ENCODE measurements around the gene AVP. TPM values are rescaled to one million over a fixed set of nuclear protein-coding genes. Genes with fewer than 3 reads are reported as not detected.

Gene AVP
- total RNA-seq, 1 experiment from 2014 or later: not detected

DNA sequence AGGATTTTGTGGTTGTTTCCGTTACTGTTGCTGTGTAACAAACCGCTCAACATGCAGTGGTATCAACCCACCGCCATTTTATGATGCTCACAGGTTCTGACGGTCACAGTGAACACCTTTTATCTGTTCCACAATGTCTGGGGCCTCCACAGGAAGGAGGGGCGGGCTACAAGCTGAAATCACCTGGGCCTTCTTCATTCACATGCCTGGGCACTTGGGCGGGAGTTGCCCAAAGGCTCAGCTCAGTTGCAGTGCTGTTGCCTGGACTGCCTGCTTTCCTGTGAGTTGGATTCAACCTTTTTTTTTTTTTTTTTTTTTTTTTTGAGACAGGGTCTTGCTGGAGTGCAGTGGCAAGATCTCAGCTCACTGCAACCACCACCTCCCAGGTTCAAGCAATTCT is 16.7 kb upstream of the AVP start:
- POLR2A ChIA-PET: interaction anchor here (0.7 kb wide), 1 partner anchor 365 kb away, joined by 9 read pairs; no protein-coding TSS in a partner anchor

DNA sequence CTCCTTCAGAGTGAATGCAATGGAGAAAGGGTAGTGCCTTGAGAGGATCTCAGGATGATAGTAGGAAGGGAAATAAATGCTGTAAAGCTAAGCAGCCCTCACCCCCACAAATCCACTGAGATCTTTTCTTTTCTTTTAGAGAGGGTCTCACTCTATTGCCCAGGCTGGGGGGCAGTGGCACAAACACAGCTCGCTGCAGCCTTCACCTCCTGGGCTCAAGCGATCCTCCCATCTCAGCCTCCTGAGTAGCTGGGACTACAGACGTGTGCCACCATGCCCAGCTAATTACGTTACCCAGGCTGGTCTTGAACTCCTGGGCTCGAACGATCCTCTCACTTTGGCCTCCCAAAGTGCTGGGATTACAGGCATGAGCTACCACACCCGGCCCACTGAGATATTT is 16.0 kb upstream of the AVP start:
- no peaks in the 10 kb centered on the region for H3K9me3 ChIP-seq (ENCODE audit: control insufficient read depth, insufficient read depth, low read depth, low read length)
- intact Hi-C loops (cut with micrococcal nuclease; ENCODE audit: unreplicated experiment): no loop called here
- CTCF ChIA-PET: no interaction called here
- in situ Hi-C loops (cut with HindIII; ENCODE audit: low pct_unique_long_range_greater_than_20kb, low sequenced_read_pairs): no loop called here
- no peak overlapping the region for H3K27ac ChIP-seq (ENCODE audit: low read length)
- no peaks in the 10 kb centered on the region for H3K27me3 ChIP-seq (ENCODE audit: control insufficient read depth, insufficient read depth, low read length)
- BruUV-seq (replicated peaks): no TSS peak
- TF ChIP-seq, protein P1, sequence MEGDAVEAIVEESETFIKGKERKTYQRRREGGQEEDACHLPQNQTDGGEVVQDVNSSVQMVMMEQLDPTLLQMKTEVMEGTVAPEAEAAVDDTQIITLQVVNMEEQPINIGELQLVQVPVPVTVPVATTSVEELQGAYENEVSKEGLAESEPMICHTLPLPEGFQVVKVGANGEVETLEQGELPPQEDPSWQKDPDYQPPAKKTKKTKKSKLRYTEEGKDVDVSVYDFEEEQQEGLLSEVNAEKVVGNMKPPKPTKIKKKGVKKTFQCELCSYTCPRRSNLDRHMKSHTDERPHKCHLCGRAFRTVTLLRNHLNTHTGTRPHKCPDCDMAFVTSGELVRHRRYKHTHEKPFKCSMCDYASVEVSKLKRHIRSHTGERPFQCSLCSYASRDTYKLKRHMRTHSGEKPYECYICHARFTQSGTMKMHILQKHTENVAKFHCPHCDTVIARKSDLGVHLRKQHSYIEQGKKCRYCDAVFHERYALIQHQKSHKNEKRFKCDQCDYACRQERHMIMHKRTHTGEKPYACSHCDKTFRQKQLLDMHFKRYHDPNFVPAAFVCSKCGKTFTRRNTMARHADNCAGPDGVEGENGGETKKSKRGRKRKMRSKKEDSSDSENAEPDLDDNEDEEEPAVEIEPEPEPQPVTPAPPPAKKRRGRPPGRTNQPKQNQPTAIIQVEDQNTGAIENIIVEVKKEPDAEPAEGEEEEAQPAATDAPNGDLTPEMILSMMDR (IDR thresholded peaks at IDR 0.05): no peak
- TF ChIP-seq TCF7L2 (IDR thresholded peaks at IDR 0.05; ENCODE audit: low read depth, low read length) (no peak), SIN3A (IDR thresholded peaks at IDR 0.05; ENCODE audit: borderline replicate concordance, insufficient read depth, low read depth, low read length) (no peak), POLR2AphosphoS5 (IDR thresholded peaks at IDR 0.05; ENCODE audit: low read depth, low read length) (no peak)
- TF ChIP-seq, protein P2, sequence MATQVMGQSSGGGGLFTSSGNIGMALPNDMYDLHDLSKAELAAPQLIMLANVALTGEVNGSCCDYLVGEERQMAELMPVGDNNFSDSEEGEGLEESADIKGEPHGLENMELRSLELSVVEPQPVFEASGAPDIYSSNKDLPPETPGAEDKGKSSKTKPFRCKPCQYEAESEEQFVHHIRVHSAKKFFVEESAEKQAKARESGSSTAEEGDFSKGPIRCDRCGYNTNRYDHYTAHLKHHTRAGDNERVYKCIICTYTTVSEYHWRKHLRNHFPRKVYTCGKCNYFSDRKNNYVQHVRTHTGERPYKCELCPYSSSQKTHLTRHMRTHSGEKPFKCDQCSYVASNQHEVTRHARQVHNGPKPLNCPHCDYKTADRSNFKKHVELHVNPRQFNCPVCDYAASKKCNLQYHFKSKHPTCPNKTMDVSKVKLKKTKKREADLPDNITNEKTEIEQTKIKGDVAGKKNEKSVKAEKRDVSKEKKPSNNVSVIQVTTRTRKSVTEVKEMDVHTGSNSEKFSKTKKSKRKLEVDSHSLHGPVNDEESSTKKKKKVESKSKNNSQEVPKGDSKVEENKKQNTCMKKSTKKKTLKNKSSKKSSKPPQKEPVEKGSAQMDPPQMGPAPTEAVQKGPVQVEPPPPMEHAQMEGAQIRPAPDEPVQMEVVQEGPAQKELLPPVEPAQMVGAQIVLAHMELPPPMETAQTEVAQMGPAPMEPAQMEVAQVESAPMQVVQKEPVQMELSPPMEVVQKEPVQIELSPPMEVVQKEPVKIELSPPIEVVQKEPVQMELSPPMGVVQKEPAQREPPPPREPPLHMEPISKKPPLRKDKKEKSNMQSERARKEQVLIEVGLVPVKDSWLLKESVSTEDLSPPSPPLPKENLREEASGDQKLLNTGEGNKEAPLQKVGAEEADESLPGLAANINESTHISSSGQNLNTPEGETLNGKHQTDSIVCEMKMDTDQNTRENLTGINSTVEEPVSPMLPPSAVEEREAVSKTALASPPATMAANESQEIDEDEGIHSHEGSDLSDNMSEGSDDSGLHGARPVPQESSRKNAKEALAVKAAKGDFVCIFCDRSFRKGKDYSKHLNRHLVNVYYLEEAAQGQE (IDR thresholded peaks at IDR 0.05; ENCODE audit: insufficient read depth in 1 of 2, low read depth in 2 of 2, low read length in 1 of 2): no peak
- no peak for DNase-seq (ENCODE audit: low read depth, low spot score)
- H3K4me1 ChIP-seq (ENCODE audit: control insufficient read depth, insufficient read depth, low read length): no peaks in the 10 kb centered on the region; the same call in 1 of the 2 replicates
- H3K36me3 ChIP-seq (ENCODE audit: control insufficient read depth, insufficient read depth, low read length): no peaks in the 10 kb centered on the region
- POLR2A ChIA-PET: no interaction called here
- no peak for ATAC-seq
- no peak overlapping the region for H3K4me3 ChIP-seq (ENCODE audit: low read depth in 2 of 2, low read length in 2 of 2)

More for the DNA sequence above, 16.7 kb upstream of the AVP start:
- H3K27me3 ChIP-seq (ENCODE audit: control insufficient read depth, insufficient read depth, low read length): no peaks in the 10 kb centered on the region
- H3K4me1 ChIP-seq (ENCODE audit: control insufficient read depth, insufficient read depth, low read length): no peaks in the 10 kb centered on the region; the same call in 1 of the 2 replicates
- TF ChIP-seq, protein P2 (IDR thresholded peaks at IDR 0.05; ENCODE audit: insufficient read depth in 1 of 2, low read depth in 2 of 2, low read length in 1 of 2): no peak
- TF ChIP-seq POLR2AphosphoS5 (IDR thresholded peaks at IDR 0.05; ENCODE audit: low read depth, low read length) (no peak), TCF7L2 (IDR thresholded peaks at IDR 0.05; ENCODE audit: low read depth, low read length) (no peak), SIN3A (IDR thresholded peaks at IDR 0.05; ENCODE audit: borderline replicate concordance, insufficient read depth, low read depth, low read length) (no peak)
- TF ChIP-seq, protein P1 (IDR thresholded peaks at IDR 0.05): no peak
- CTCF ChIA-PET: interaction anchor here (0.7 kb wide), 1 partner anchor 229 kb away, joined by 5 read pairs; no protein-coding TSS in a partner anchor
- no peak overlapping the region for H3K27ac ChIP-seq (ENCODE audit: low read length)
- ATAC-seq (no peak), DNase-seq (ENCODE audit: low read depth, low spot score) (no peak)
- no peaks in the 10 kb centered on the region for H3K36me3 ChIP-seq (ENCODE audit: control insufficient read depth, insufficient read depth, low read length)
- H3K9me3 ChIP-seq (ENCODE audit: control insufficient read depth, insufficient read depth, low read depth, low read length): no peaks in the 10 kb centered on the region
- BruUV-seq (replicated peaks): no TSS peak
- no peak overlapping the region for H3K4me3 ChIP-seq (ENCODE audit: low read depth in 2 of 2, low read length in 2 of 2)
- intact Hi-C loops (cut with micrococcal nuclease; ENCODE audit: unreplicated experiment) (no loop called here), in situ Hi-C loops (cut with HindIII; ENCODE audit: low pct_unique_long_range_greater_than_20kb, low sequenced_read_pairs) (no loop called here)
